K562 (cell line): ENCODE results near the gene ZNF554. TPM values are rescaled to one million over a fixed set of nuclear protein-coding genes. Genes with fewer than 3 reads are reported as not detected.

Experiments
- ATAC-seq: fragments of 200-7000 bp; cut with Tn5 transposase; 3 replicates; pipeline ENCODE4 v1.9.1; 2020; ENCODE audit warnings: moderate library complexity
- BruUV-seq: library from RNA; stranded (reverse); fragments of 400-500 nt; replicated peaks from 2 replicates; lab custom pipeline; 2021; lab: Mats Ljungman, UMichigan
- CTCF ChIA-PET: fragments of 300-600 bp; formaldehyde crosslinking; extraction: SDS; loops from one replicate; lab custom pipeline; 2021; ENCODE audit warnings: low intra/inter-chr PET ratio; lab: Yijun Ruan, JAX
- POLR2A ChIA-PET: fragments of 300-600, 350-650 bp; sonication (Branson Sonifier 250); formaldehyde crosslinking; extraction: SDS; loops from one replicate; lab custom pipeline; 2021; ENCODE audit warnings: antibody characterized with exemption, inconsistent platforms; lab: Yijun Ruan, JAX
- DNase-seq, 4 experiments: peaks; one replicate each; pipeline versions ENCODE4 v3.0.0 to v3.0.0-alpha.2; 2011 to 2018; ENCODE audit warnings: low spot score in 3 of 4, mixed read lengths in 3 of 4; ENCODE audit errors: extremely low read depth in 1 of 4
- FAIRE-seq: peaks from 2 replicates; lab custom pipeline; 2011; peaks lifted over from hg19 to GRCh38; lab: Jason Lieb, UNC
- H2AFZ ChIP-seq: 2 replicates; pipeline ENCODE4 v1.6.0; 2011; ENCODE audit warnings: low read depth, low read length, control low read depth, inconsistent platforms
- H3K27ac ChIP-seq: fragments of 200-600 bp; 3 replicates; pipeline ENCODE4 v1.8.0; 2011; ENCODE audit warnings: low read depth, mild to moderate bottlenecking, control low read depth, inconsistent platforms, low read length, moderate library complexity, mixed read lengths; ENCODE audit errors: extremely low read depth
- H3K27me3 ChIP-seq, 2 experiments: fragments of 300-600 bp in 1 of 2; 2 replicates in 1 of 2; 3 replicates in 1 of 2; pipeline versions ENCODE4 v1.6.0 to v1.8.0; 2011; ENCODE audit warnings: inconsistent platforms in 2 of 2, low read length in 2 of 2, mild to moderate bottlenecking in 1 of 2, mixed read lengths in 1 of 2, moderate library complexity in 1 of 2; ENCODE audit not compliant: control insufficient read depth in 2 of 2, insufficient read depth in 2 of 2
- H3K36me3 ChIP-seq: fragments of 300-600 bp; 3 replicates; pipeline ENCODE4 v1.8.0; 2011; ENCODE audit warnings: mild to moderate bottlenecking, low read length, inconsistent platforms; ENCODE audit not compliant: control insufficient read depth, insufficient read depth
- H3K4me1 ChIP-seq, 2 experiments: fragments of 200-600 bp in 1 of 2; replicated peaks in 1 of 2; 2 replicates in 1 of 2; 3 replicates in 1 of 2; pipeline versions ENCODE4 v1.5.1 to v1.8.0; 2011; ENCODE audit warnings: inconsistent platforms in 2 of 2, low read length in 2 of 2, mild to moderate bottlenecking in 1 of 2, mixed read lengths in 1 of 2, moderate library complexity in 1 of 2; ENCODE audit not compliant: control insufficient read depth in 2 of 2, insufficient read depth in 2 of 2
- H3K4me2 ChIP-seq: 2 replicates; pipeline ENCODE4 v1.6.1; 2011; ENCODE audit warnings: low read length, control low read depth, inconsistent platforms, mixed read lengths; ENCODE audit not compliant: insufficient read depth
- H3K4me3 ChIP-seq: fragments of 200-600 bp; sonication (generic), shearing (Covaris generic); 2 replicates; pipeline ENCODE4 v1.5.1; 2016; ENCODE audit warnings: control low read depth, inconsistent platforms
- H3K79me2 ChIP-seq: fragments of 200-600 bp; 3 replicates; pipeline ENCODE4 v1.8.0; 2011; ENCODE audit warnings: low read length, inconsistent platforms; ENCODE audit not compliant: control insufficient read depth, insufficient read depth
- H3K9ac ChIP-seq, 2 experiments: 2 replicates each; pipeline versions ENCODE4 v1.6.0 to v1.6.1; 2011; ENCODE audit warnings: low read depth in 2 of 2, low read length in 2 of 2, control low read depth in 1 of 2, inconsistent platforms in 1 of 2, mild to moderate bottlenecking in 1 of 2, mixed read lengths in 1 of 2; ENCODE audit not compliant: insufficient read depth in 1 of 2
- H3K9me1 ChIP-seq: one replicate; pipeline ENCODE4 v1.6.0; 2011; ENCODE audit warnings: inconsistent platforms, mild to moderate bottlenecking, low read length, moderate library complexity; ENCODE audit not compliant: control insufficient read depth, insufficient read depth
- H3K9me3 ChIP-seq: replicated peaks from 2 replicates; pipeline ENCODE4 v1.5.1; 2011; ENCODE audit warnings: low read depth, low read length, inconsistent platforms; ENCODE audit not compliant: control insufficient read depth, insufficient read depth
- H4K20me1 ChIP-seq: replicated peaks from 2 replicates; pipeline ENCODE4 v1.6.1; 2011; ENCODE audit warnings: low read length, inconsistent platforms, mixed read lengths; ENCODE audit not compliant: control insufficient read depth, insufficient read depth
- FOXA3 ChIP-seq, 2 experiments: fragments of 450-650 bp in 1 of 2; sonication (generic) in 1 of 2; formaldehyde crosslinking; IDR thresholded peaks in 1 of 2; conservative IDR thresholded peaks in 1 of 2; 2 replicates each; pipeline versions ENCODE4 v1.4.0 to v1.8.0; 2020 to 2022; ENCODE audit warnings: mild to moderate bottlenecking in 2 of 2, missing genetic modification reagents in 1 of 2
- MNT ChIP-seq, 2 experiments: fragments of 450-650 bp; conservative IDR thresholded peaks; 2 replicates each; pipeline ENCODE4 v1.6.1; 2017; ENCODE audit warnings: mild to moderate bottlenecking in 2 of 2, moderate library complexity in 2 of 2
- SNRNP70 ChIP-seq: fragments of 200-400 bp; formaldehyde crosslinking; optimal IDR thresholded peaks from 2 replicates; pipeline ENCODE3; 2017; ENCODE audit warnings: low read depth, low read length
- TAL1 ChIP-seq: fragments of 450-650 bp; IDR thresholded peaks from 2 replicates; pipeline ENCODE4 v1.6.1; 2016; ENCODE audit warnings: mild to moderate bottlenecking
- TEAD4 ChIP-seq, 2 experiments: sonication (generic) in 1 of 2; formaldehyde crosslinking in 1 of 2; IDR thresholded peaks; 2 replicates each; pipeline versions ENCODE4 v1.6.1 to v1.8.0; 2012 to 2022; ENCODE audit warnings: borderline replicate concordance in 1 of 2, inconsistent platforms in 1 of 2, low read length in 1 of 2, mild to moderate bottlenecking in 1 of 2, missing genetic modification reagents in 1 of 2
- TFAM ChIP-seq: fragments of 250-450 bp; sonication (Bioruptor Pico); conservative IDR thresholded peaks from 2 replicates; pipeline ENCODE4 v1.5.0; 2021; ENCODE audit warnings: mild to moderate bottlenecking, moderate library complexity
- WGBS: fragments of 100-300 bp; shearing (Covaris generic); methylation state at CpG from one replicate; pipeline ENCODE4 v1.1.6; 2016; ENCODE audit warnings: low coverage, mixed read lengths; ENCODE audit not compliant: insufficient coverage; ENCODE audit errors: missing lambda C conversion rate; 5-methylcytosine and 5-hydroxymethylcytosine counted together
- in situ Hi-C: fragments of 300-500 bp; cut with MboI; formaldehyde crosslinking; loops from 4 replicates; pipeline ENCODE4 v1.15.0; 2018; ENCODE audit warnings: inconsistent platforms, mixed read lengths
- intact Hi-C: fragments of 100-400 bp; cut with micrococcal nuclease; formaldehyde crosslinking; loops from 2 replicates; pipeline ENCODE4 v1.14.2; 2022
- polyA plus RNA-seq, 8 experiments: library from polyadenylated mRNA; depleted of rRNA in 4 of 8; stranded (reverse) in 5 of 8; unstranded in 3 of 8; fragments of >200 nt; fragmentation: Nextera tagmentation in 2 of 8; fragmentation: Illumina TruSeq in 1 of 8; extraction: Ambion mirVana in 2 of 8; extraction: Trizol in 1 of 8; gene quantifications; 2 replicates each; pipeline versions ENCODE4 v1.2.1 to v1.2.3, GENCODE V29; 2011 to 2014; ENCODE audit warnings: inconsistent platforms in 1 of 8, missing spikeins in 1 of 8
- total RNA-seq, 7 experiments: library from RNA; depleted of rRNA in 6 of 7; stranded (reverse); fragments of >200 nt in 6 of 7; fragmentation: Illumina TruSeq in 2 of 7; extraction: Trizol in 2 of 7; gene quantifications; 2 replicates each; pipeline versions ENCODE4 v1.2.1 to v1.2.3, GENCODE V29; 2011 to 2021; ENCODE audit warnings: low replicate concordance in 1 of 7

The ZNF554 gene
- total and polyA plus RNA-seq, 9 of the 15 experiments (the other 6 are each of a cell fraction or from before 2014, with no cell fraction given), result 0.07 to 1.8 (median 1.1) TPM

DNA sequence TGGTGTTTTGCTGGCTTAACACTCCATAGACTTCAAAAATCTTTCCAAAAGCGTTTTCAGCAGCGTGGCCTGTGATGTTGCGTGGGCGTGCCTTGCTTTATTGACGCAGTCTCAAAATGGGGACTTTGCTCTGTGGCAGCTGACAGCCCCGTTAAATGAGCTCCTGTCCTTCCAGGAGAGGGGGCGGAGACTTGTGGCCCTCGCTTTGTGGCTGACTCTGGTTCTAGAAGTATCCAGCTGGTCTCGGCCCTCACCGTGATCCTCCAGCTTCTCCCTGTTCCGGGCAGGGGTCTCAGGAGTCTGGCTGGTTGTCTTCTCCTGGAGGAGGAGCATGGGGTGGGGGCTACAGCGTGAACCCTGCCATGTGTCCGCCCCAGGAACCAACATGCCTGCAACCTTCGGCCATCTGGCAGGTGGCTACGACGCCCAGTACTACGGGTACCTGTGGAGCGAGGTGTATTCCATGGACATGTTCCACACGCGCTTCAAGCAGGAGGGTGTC, 8.4 kb upstream of the ZNF554 start:
- no peaks in the 10 kb centered on the region for H4K20me1 ChIP-seq
- no TSS peak for BruUV-seq
- no peaks in the 10 kb centered on the region for H3K9me1 ChIP-seq
- no peak overlapping the region for H2AFZ ChIP-seq
- no peaks in the 10 kb centered on the region for H3K9me3 ChIP-seq
- H3K79me2 ChIP-seq, result no peaks in the 10 kb centered on the region
- DNase-seq (no peak), ATAC-seq (no peak), FAIRE-seq (no peak)
- ChIA-PET POLR2A (interaction anchor here (0.8 to 1.1 kb wide), 2 partner anchors 13 to 22 kb away, joined by 3 to 4 read pairs; no protein-coding TSS in a partner anchor), CTCF (no interaction called here)
- whole genome bisulfite sequencing, result 95% methylated on average over 19 of the region's 20 CpGs
- in situ Hi-C loops (no loop called here), intact Hi-C loops (no loop called here)
- H3K27ac ChIP-seq, result no peak overlapping the region
- peaks cover 81% of the 10 kb centered on the region; the same call in 2 of the 3 replicates for H3K36me3 ChIP-seq
- H3K4me3 ChIP-seq, result no peak overlapping the region
- TF ChIP-seq TFAM (CRISPR knock-in tag), result no peak
- TF ChIP-seq TAL1, result no peak
- TF ChIP-seq TEAD4 (IDR thresholded peaks at IDR 0.05; ENCODE audit: low read length), result no peak
- no peak for TF ChIP-seq TEAD4 (CRISPR knock-in tag; IDR thresholded peaks at IDR 0.05; ENCODE audit: borderline replicate concordance)
- TF ChIP-seq MNT (conservative IDR thresholded peaks at IDR 0.05), result no peak
- no peak for TF ChIP-seq SNRNP70
- TF ChIP-seq FOXA3 (CRISPR knock-in tag; conservative IDR thresholded peaks at IDR 0.05 in 1 of 2, IDR thresholded peaks at IDR 0.05 in 1 of 2), result no peak
- no peaks in the 10 kb centered on the region for H3K27me3 ChIP-seq
- peaks cover 0 to 22% of the 10 kb centered on the region in 2 experiments; a peak in 2 of 5 replicates for H3K4me1 ChIP-seq
- no peak overlapping the region for H3K4me2 ChIP-seq
- no peak overlapping the region; a peak in 1 of 4 replicates for H3K9ac ChIP-seq
